GF-D8 (cell line): ENCODE results near the gene AMMECR1.

Experiments
- DNase-seq: peaks from one replicate; lab custom pipeline; 2025; lab: John Stamatoyannopoulos, UW

The AMMECR1 gene

DNA sequence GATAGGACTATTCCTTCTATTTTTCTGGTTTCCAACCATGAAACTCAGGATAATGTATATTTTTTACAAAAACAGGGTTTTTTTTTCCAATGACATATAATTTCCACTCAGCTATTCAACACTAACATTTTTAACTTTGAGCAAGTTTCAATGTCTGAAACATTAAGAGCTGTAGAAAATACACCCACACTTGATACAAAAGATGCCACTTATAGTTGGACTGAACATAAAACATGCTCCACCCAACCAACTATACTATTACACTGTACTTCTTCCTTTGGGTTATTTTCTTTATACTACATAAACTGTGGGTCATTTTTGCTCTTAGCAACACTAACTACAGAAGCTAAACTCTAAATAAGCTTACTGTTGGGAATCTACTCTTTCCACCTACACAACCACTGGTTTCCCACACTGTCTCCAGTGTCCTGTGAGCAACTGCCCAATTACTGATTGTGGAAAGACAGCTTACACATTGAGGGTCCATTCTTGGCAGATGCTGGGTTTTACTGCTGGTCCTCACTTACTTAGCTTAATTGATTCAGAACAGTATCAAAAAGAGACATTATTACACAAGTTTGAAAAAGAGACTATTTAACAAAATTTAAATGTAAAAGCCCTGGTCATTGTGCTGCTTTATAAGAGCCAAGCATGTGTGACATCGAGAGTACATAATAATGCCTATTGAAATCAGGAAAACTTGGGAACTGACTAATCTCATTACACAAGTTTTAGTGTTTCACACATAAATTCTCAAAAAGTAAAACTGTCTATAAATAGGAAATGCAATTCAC is 6.3 kb downstream of the AMMECR1 start:
- DNase-seq: no peak

DNA sequence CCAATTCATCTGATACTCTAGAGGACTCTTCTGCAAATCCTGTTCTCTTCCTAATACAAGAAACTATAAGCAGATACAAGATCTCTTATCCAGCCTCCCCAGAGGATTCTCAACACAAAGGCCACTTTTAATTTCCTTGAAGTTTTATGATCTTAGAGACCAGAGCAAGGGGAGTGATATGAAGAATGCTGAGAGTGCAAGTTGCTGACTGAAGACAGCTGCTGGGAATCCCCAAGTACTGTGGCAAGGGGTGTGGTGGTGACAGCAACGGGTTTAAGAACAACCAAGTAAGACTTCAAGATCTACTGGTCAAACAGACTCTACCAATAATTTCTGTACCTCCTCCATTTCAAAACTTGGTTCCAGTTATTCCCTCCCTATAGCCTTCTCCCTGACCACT is 7.0 kb downstream of the AMMECR1 start:
- DNase-seq: no peak

DNA sequence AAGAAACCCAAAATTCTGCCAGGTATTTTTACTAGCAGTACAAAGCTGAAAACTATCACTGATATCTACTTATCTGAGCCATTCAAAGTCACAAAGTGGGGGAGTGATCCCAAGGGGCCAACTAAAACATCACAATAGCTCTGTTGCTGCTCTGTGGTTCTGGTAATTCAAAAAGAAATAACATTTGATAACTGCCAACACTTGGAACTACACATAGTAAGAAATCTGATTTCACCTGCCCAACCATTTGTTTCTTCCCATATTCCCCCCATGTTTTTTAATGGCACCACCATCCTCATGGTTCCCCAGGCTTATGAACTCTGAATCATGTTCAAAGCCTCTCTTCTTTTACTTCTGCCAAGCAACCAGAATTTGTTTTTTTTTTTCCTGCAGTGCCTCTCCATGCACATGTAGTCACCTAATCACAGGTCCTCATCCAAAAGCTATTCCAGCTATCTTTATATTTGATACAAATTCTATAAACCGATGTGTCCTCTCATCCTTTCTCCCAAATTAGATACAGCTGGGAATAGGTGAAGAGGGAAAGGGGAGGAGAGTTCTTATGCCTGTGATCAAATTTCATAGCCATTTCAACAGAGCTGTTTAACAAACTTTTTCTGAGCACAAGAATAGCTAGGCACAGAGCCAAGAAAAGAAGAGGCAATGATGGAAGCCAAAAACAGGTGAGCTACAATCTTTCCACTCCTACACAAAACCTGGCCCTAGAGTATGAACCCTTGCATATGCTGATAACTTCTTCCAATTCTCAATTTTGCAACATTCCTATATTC is 7.7 kb downstream of the AMMECR1 start:
- no peak for DNase-seq

DNA sequence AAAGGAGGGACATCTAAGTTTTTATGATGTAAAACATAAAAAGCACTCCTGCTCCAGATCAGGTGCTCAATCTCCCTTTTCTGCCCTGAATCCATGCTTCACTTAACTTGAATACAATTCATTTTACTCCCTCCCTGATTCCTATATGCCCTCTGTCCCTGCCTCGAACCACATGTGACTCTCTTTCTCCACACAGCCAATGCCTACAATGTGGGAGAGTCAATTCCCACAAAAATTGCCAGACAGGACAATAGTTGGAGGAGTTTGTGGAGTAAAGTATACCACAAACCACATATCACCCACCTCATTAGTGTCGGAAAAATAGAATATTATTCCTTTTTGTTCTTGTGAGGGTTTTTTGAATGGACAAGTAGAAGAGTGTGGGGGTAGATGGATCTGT is 9.7 kb downstream of the AMMECR1 start:
- DNase-seq: no peak

DNA sequence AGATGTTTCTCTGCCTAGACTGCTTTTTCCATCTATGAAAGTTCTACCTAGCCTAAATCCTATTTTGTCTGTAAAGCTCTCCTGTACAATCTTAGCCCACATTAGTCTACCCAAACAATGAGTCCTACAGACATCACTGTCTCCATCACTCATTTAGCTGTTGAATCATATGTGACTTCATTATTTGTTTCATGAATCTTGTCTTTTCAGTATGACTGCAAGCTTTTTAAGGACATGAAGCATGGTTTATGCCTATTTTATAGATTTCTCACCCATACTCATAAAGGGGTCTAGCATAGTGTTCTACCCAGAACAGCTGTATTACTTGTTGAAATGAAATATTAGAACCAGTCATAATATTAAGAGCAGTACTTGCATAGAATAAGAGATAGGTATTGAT is 13.0 kb downstream of the AMMECR1 start:
- no peak for DNase-seq

DNA sequence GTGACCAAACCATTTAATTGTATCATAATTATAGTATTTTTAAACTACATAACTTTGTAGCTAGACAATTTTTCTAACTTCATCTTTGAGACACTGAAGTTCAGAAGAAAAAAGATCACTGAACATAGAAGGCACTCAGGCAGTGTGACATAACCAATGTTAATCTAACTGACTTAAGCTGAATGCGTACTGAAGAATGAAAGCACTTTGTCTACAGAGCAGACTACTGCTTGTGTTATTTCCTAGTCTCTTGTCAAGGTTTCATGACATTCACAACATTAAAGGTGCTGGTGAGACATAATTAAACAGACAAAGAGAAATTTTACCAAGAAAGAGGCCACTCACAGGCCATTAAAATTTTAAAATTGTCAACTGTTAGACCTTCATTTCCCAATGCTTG is 13.5 kb downstream of the AMMECR1 start:
- DNase-seq: no peak

DNA sequence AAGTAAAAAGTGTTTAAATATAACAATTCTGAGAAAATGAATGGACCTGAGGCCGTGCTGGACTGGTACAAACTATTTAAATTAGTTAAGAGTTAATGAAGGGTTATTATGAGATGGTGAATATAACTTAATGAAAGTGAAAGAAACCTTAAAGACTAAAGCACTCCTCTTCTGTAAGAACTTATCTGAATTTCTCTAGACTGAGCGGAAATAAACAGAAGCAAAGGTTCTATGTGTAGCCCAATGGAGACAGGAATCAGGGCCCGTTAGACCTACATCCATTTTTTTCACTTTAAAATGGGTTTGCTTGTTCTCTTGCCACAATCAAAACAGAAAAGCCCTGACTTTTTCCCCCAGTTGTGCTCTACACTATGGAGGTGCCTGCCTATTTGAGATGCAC is 14.9 kb downstream of the AMMECR1 start:
- DNase-seq: no peak

DNA sequence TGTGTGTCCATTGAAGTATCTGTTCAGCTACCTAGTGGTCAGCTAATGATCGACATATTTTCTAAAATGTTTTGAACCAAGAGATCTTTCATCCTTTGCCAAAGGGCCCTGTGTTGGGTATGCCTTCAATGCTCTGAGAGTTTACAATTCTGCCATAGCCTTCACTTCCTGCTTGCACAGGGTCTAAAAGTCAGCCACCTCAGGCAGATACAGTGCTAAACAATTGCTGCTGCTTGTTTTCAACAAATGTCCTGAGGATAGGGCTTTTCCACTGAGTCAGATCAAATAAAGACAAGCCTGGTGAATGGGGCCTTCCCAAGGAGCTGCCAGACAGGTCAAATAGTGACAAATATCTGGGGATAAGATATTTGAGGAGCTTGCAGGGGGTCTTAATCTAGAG is 16.7 kb downstream of the AMMECR1 start:
- DNase-seq: no peak

DNA sequence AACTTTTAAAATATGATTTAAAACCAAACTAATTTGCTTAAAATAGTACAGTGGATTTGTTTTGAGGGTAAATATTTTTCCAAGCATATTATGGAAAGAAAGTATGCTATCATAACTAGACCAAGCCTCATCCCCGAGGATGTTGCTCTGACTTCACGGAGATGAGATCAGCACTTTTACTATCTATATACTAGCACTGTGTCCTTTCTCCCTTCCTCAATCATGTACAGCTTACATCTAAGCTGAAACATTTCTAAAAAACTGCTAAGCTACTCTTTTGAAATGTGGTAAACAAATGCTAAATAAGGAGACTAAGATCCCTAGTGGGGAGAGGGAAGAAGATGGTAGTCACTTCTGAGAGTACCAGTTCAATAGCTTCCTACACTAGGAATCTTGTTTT is 23.8 kb downstream of the AMMECR1 start:
- DNase-seq: no peak

DNA sequence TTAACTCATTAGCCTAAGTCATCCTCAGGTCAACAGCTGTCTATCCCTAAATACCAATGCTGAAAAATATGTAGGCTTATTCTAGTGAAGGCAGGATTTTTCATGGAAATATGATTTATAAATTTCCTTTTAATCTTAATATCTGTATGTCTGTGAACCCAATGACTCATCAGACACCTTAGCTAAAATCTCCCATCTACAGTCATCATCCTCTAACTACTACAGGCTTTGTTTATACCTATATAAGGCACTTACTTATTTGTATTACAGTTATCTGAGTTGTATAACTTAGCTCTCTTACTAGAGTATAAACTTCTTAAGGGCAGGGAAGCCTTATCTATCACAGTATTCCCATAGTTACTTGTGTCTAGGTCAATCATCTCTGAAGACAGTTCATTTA is 24.2 kb downstream of the AMMECR1 start:
- no peak for DNase-seq

DNA sequence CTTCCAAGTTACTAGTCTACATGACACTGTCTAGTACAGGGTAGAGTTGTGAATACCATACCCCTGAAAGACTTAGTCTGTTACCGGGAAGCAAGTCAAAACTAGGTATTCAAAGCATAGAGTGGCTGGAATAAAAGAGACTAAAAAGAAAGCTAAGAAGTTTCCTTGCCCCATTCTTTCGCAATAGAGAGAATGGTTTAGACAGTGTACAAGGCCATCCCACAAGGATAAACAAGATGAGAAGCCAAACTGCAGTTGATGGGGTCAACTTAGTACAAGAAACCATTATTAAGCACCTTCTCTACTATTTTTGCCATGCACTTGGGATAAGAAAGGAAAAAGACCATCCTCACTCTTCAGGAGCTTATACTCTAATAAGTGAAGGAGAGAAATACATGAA is 30.3 kb downstream of the AMMECR1 start:
- no peak for DNase-seq

DNA sequence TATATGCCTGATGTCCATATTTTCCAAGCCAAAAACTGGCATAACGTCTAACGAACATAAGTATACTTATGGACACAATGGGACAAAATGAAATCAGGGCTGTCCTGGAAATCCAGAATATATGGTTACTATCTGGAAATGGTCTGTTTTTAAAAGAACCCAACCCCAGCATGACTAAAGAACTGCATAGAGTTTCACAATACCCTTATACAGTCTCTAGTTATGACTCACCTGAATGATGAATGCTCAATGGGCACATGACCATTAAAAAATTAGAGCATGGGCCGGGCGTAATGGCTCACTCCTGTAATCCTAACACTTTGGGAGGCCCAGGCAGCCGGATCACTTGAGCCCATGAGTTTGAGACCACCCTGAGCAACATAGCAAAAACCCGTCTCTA is 31.8 kb downstream of the AMMECR1 start:
- DNase-seq: no peak

DNA sequence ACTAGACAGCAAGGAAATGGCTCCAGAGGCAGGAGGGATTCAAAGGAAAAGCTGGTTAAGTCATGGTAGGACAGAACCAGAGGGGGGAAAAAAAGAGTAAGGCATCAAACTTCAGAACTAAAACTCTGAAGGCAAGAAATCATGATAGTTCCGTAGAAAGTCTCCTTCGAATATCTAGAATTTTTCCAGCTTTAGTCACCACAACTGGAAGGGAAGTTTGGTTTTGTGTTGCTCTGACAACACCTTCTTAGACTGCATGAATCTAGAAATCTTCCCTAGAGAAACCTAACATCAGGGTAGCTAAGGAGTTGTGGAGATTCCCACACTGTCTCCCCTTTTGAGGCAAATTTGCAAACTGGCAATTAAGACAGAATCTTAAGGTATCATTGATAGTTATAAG is 33.7 kb downstream of the AMMECR1 start:
- DNase-seq: no peak

DNA sequence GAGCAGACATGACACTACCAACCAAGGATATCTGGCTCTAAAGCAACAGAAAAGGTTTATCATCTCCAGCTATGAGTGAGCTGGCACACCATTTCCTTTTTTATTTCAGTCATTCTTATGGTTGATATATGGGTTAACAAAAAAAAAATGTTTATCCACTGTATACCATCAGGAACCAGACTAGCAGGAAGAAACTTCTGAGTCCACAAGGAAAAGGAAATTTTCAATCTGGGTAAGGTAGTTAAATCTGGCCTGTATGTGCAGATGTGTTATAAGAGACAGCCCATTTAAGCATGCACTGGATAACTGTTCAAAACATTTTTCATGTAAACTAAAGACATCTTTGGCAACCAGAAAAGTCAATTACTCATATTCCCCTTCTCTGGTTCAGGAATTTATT is 35.0 kb downstream of the AMMECR1 start:
- DNase-seq: no peak

DNA sequence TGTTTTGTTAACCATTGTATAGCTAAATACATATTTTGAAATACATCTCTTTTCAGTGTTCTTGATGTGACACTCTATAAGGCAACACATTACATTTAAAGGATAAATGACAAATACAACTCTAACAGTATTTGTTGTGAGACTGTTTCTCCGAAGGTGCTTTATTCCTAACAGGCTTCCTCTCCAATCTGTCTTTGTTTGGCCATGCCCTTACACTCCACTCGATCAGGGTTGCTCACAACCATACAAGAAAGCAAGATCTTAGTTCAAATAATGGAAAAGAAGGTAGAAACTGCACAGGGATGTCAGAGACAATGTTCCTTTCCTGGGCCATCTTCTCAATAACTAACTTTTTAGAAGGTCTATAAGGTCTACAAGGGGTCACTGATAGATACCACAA is 36.5 kb downstream of the AMMECR1 start:
- DNase-seq: no peak

DNA sequence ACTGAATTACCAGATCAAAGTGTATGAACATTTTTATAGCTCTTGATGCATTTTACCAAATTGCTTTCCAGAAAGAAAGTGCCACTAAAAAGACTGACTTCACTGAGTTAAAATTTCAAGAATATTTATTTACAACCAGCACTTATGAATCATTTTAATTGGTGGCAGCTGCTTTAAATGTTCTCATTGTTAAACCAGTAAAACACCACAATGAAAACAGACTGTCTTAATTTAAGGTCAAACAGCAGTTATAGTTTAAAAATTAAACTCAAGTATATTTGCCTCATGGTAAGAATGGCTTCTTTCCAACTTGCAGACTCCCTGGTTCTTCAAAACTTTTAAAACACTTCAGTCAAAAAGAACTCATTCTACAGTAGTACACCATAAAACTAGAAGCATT is 36.9 kb downstream of the AMMECR1 start:
- no peak for DNase-seq

DNA sequence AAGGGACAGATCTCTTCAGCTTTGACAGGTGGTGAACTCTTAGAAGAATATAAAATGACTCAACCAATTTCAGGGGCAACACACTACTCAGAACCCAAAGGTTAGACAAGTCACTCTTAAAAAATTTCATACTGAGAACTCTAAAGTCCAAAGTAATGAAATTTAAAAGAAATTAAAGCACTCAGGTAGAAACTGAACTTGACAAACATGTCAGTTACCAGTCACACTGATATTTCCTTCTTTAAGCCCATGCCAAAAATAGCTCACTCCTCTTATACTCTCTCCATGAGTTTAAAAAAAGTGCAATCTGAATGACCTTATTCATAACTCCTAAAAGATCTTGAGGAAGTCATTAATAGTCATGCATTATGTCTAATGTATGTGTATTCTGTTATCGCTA is 40.3 kb downstream of the AMMECR1 start:
- no peak for DNase-seq

DNA sequence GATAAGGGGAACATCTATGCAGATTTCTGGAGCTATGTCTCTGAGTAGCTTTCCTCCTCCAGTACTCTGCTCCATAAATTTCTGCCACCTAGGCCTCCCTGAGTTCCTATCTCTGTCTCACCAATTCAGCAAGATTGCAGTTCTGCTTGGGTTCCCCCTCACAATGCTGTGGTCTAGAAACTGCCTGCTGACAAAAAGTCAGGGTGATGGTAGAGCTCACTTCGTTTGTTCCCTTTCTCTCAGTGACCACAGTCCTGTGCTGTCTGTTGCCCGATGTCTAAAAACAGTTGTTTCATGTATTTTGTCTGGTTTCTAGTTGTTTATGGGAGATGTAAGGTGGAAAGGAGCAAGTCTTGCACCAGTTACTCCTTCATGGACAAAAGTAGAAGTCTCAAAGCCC is 41.1 kb downstream of the AMMECR1 start:
- DNase-seq: no peak

DNA sequence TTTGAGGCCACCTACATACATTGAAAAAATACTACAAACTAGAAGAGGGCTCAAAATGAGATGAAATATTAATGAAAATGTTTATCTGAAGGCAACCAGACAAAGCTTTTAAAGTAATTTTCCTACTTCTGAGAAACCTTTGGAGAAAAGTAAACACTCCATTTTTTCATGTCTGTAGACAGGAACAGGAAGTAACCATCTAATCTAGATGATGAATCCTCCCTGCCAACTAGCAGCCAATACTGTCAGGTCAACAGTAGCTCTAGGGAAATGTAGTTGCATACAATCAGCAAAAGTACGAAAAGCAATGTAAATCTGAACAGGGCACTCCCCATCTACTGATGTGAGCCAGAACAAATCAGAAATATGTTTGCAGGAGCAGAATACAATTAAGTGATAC is 49.0 kb downstream of the AMMECR1 start:
- no peak for DNase-seq

DNA sequence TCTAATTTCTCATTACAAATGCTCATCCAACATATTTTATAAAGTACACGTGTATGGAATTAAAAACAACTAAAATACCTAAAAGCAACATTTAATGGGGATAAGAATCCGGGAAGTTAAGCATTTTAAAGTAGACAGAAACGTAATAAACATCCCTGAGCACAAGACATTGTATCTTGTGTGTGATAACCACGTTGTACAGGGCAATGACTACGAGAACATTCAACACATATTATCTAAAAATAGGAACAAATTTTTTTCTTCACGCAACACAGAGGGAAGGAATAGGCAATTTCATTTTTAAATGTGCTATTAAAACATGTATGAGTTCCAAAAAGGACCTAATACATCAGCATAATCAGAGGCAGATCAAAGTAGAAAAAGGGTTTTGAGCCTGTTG is 49.5 kb downstream of the AMMECR1 start:
- DNase-seq: no peak

DNA sequence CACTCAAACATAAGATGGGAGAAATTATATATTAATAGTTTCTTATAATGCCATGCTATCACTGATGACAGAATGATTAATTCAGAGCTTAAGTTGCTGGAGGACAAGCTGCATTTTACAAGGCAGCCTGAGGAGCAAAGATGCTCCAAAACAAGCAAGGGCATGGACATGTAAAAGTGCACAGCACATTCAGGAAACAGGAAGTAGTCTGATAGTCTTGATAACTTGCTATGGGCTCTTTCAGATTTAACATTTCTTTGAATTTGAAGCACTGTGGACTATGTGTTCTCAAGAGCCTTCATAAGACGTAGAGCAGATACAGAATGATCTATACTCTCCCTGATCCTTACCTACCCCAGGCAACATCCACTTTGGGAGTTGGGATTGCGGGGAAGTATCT is 50.0 kb downstream of the AMMECR1 start:
- DNase-seq: no peak

DNA sequence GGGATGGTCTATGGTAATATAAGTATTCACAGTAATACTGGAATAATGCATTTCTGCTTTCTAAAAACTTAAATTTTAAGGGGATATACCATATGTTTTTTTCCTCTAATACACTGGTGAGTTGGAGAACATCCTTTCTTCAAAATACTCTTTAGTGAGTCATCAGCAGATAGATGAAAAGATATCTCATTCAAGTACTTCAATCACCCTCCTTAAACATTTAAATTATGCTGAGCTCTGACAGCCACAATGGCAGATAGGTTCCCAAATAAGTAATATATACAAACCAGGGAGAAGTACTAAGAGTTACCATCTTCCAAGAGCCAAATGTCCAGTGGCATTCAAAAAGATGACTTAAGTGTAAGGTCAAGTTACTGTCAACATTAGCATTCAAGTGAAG is 52.2 kb downstream of the AMMECR1 start:
- DNase-seq: no peak

DNA sequence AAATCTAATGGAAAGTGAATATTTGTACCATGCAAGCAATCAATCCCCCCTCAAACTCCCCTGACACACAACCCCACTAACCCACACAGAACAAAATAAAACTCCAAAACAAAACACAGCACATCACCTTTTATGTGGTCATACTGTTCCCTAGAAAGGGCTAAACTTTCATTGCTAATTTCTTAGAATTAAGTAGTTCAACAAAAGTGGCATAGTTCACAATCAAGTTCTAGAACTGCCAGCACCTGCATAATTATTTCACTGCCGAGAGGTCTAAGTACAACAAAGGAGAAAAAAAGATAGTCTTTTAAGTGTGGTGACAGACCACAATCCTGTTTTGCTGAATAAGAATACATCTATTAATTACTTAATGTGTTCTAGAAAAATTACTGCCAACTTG is 58.8 kb downstream of the AMMECR1 start:
- DNase-seq: no peak

DNA sequence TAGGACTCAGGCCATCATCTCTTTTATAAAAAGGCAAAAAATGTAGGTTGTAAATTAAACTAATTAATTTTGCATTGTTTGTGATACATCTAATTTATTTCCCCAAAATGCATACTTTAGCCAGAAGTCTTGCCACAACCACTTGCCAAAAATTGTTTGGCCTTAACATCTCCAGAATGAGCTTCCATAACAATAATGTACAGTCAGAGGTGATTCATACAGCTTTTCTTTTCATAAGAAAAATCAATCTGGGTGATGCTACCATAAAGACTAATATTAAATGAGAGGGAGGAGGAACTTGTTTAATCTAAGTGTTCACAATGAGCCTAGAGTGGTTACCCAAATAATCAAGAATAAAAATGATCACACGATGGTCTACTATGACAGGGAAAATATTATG is 59.3 kb downstream of the AMMECR1 start:
- no peak for DNase-seq
